Measurements from ENCODE around the gene PTGDR2.
"Not testable (repeated sequence)": the region's sequence is repeated elsewhere in the genome, so short reads cannot be mapped to it uniquely, and the experiment has no call there.

Gene PTGDR2

DNA sequence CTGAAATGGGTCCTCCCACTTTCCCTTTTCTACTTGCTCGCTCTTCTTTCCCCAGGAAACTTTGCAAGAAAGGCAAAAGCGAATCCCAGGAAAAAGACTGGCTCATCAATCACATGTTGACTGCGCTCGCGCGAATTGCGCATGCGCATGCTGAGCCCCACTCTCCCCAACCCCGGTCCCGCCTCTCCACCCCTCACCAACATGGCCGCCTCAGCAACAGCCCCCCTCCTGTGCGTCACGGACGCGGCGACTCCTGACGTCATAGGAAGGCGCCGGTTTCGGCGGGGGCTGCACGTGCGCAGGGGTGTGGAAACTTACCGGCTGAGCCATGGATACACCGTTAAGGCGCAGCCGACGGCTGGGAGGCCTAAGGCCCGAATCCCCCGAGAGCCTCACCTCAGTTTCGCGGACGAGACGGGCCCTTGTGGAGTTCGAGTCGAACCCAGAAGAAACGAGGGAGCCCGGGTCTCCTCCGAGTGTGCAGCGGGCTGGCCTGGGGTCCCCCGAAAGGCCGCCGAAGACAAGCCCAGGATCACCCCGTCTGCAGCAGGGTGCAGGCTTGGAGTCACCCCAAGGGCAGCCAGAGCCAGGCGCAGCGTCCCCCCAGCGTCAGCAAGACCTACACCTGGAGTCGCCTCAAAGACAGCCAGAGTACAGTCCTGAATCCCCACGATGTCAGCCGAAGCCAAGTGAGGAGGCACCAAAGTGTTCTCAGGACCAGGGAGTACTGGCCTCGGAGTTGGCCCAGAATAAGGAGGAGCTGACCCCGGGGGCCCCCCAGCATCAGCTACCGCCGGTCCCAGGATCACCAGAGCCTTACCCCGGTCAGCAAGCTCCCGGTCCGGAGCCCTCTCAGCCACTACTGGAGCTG is 13.7 kb downstream of the PTGDR2 start, which contains the start of gene CCDC86:
Gene CCDC86 (plus strand): TSS at position 317 of the 871 bp plus-strand sequence. CDS start 12 bp downstream, at position 329.
- FAIRE-seq: no peak

- FAIRE-seq: no peak
Measured at GRCh38 chr11:60840470-60841430, 15.0 kb downstream of the PTGDR2 start.

DNA sequence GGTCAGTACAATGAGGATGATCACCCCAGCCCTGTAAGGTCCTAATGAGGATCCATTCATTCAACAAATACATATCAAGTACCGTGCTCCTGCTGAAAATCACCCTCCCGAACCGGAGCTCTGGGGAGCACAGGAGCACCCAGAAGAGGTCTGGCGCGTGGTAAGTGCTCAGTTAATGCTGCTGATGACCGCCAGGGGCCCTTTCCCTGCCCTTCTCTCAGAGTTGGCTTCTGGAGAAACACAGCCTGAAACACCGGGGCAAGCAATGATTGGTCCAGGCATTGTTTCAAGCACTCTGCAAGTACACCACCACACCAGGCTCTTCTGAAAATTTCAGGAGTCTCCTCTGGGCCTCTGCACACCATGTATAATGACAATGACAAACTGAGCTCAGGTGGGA is 17.6 kb downstream of the PTGDR2 start:
- no peak for FAIRE-seq

DNA sequence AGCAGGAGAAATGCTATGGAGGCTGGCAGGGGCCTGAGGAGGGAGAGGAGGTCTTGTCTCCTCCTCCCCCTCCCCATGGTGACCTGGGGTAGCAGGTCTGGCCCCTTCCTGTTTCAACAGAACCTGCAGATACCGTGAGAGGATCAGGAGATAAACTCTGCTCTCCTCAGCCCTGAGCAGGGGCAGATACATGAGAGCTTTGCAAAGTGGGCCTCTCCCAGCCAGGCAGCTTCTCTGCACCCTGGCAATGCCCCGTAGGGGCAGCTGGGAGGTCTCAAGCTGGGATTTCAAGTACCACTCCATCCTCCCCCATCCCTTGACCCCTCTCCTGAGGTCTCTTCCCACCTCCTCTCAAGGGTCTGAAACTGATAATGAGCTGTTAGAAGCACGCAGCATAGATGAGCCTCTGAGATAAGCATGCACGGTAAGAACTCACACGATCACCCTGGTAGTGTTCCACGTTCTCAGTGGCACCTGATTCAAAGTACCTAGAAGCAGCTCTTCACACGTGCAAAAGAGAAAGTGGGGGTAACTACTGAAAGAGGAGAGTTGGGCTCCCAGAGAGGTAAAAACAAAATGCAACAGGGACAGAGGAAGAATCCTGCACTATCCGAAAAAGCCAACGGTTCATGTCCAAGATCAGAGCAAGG is 18.8 kb downstream of the PTGDR2 start:
- no peak for FAIRE-seq

GRCh38 chr11:60835534-60835846 is 20.3 kb downstream of the PTGDR2 start:
- FAIRE-seq: no peak

GRCh38 chr11:60834742-60835533 is 20.8 kb downstream of the PTGDR2 start:
- no peak for FAIRE-seq

GRCh38 chr11:60831501-60832079 is 24.2 kb downstream of the PTGDR2 start:
- no peak for FAIRE-seq

GRCh38 chr11:60831143-60831500 is 24.6 kb downstream of the PTGDR2 start:
- no peak for FAIRE-seq

DNA sequence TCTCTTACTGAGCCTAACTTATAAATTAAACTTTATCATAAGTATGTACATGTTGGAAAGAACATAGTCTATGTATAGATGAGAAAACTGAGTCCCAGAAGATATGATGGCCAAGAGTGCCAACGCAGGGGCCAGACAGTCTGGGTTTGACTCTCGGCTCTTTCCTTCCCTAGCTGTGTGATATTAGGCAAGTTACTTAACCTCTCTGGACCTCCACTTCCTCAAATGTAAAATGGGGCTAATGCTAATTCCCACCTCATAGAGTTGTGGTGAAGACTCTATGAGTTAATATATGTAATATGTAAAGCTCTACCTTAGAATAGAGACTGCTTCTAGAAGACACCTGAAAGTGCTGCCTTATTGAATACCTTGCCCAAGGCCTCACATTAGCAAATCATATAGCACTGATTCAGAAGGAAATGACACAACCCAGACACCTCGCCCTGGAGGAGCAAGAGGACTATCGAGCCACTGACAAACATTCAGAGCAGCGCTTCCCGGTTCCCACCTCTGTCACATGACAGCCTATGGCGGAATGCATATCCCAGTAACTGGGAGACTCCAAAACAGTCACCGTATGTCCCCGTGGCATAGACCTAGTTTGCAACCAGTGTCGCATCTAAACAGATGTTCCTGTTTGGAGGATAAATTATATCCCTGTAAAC is 25.1 kb downstream of the PTGDR2 start:
- no peak for FAIRE-seq

- no peak for FAIRE-seq
Measured at GRCh38 chr11:60825790-60826189, 30.0 kb downstream of the PTGDR2 start.

GRCh38 chr11:60825118-60825517 is 30.6 kb downstream of the PTGDR2 start:
- FAIRE-seq: no peak

DNA sequence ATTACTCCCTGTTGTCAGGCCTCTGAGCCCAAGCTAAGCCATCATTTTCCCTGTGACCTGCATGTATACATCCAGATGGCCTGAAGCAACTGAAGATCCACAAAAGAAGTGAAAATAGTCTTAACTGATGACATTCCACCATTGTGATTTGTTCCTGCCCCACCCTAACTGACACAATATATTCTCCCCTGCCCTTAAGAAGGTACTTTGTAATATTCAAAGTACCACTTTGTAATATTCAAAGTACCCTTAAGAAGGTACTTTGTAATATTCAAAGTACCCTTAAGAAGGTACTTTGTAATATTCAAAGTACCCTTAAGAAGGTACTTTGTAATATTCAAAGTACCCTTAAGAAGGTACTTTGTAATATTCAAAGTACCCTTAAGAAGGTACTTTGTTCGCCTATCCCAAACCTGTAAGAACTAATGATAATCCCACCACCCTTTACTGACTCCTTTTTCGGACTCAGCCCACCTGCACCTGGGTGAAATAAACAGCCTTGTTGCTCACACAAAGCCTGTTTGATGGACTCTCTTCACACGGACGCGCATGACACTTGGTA is 31.9 kb downstream of the PTGDR2 start:
- FAIRE-seq: not testable (repeated sequence)

DNA sequence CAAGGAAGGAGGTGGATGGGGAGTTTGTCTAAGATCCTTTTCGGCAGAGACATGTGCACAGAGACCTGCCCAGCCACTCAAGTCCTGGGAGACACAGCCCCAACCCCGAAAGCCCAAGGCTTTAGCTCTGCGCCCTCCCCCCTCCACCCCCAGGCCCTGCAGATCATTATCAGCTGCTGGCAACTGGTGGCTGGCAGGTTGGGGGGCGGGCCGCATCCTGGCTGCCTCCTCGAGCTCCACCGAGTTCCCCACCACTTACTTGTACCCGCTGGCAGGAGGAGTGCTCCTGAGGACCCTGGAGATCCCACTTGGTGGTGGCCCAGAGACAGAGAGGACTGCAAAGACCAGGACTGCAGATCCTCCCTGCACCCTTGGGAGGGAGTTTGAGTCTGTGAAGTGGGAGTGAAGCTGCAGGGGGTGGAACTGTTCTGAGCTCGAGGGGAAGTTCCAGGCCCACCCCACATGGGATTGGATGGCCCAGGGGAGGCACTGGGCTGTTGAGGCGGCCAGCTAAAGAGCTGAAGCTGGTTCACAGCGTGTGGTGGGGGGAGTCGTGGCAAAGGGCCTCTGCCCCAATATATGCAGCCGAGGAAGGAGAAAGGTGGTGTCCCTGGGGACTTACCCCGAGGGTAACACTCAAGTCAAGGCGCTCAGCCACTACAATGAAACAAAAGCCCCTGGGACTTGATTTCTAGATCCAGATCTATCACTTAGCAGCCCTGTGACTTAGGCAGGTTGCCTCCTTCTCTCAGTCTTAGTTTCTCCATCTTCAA is 33.7 kb downstream of the PTGDR2 start:
- FAIRE-seq: no peak

- no peak for FAIRE-seq
Measured at GRCh38 chr11:60818057-60818456, 37.7 kb downstream of the PTGDR2 start.

- no peak for FAIRE-seq
Measured at GRCh38 chr11:60816590-60817157, 39.1 kb downstream of the PTGDR2 start.

DNA sequence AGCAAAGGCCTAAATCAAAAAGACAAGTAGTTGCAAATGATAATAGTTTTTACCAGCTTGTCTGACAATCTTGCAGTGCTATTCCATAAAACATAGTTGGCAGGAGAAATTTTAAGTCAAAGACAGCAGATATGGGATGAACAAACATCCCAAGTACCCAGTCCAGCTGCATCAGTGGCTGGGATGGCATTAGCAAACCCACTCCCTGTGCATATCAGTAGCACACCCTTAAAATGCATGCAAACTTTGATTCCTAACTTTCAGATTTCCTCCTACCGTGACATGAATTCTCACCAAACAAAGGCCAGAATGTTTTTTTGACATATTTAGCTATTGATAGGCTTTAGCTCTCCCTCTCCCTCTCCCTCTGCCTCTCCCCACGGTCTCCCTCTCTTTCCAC is 41.6 kb downstream of the PTGDR2 start:
- FAIRE-seq: no peak

- FAIRE-seq: no peak
Measured at GRCh38 chr11:60813324-60813723, 42.4 kb downstream of the PTGDR2 start.

DNA sequence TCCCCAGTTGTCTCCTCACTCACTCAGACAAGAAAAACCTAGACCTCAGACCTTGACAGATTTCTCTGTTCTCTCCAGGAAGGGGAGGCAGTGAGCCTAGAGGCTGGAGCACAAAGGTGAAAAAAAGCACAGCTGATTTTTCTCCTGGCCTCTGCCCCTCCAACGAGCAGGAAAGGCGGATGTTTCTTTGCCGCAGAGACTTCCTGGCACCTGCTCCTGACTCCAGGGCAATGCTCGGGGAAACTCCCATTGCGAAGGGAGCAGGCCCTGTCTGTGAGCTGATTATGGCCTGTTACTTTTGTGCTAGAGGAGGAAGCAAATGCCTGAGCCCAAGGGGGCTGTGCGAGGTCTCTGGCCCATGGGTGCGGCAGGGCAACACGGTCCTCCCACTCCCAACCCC is 45.2 kb downstream of the PTGDR2 start:
- no peak for FAIRE-seq

DNA sequence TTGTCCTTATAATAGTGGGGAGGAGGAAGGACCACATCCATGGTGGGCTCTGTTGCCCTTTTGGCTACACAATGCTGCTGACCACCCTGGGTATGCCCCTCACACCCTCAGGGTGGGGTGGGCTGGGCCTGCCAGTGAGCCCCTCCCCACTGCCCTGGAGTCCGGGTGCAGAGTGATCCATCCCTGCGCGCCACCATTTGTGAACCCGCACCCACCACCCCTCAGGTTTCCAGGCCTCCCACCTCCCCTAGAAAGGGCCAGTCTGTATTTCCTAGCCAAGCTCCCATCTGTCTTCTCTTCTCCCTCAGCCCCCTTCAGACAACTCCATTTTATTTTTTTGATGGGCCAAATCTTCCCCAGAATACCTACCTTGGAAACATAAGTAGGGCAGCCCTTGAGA is 45.6 kb downstream of the PTGDR2 start:
- FAIRE-seq: no peak

DNA sequence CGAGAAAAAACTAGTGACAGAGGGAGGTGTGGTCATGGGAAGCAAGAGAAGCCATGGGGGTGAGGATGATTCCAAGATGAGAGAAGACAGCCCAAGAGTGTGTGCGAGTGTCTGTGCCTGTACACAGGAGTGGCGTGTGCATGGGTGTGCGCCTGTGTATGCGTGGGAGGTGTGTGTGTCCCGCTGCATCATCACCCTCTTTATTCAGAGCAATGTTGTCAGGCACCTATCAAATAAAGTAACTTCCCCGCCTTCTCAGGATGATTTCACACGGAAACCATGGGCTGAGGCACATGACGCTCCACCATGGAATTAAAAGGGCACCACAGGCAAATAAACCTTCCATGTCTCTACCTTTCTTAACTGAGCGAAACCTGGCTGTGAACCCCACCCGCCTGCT is 46.1 kb downstream of the PTGDR2 start:
- no peak for FAIRE-seq
